ENCODE results near the gene TWF1.
"Not testable (repeated sequence)": the region's sequence is repeated elsewhere in the genome, so short reads cannot be mapped to it uniquely, and the experiment has no call there.

TWF1 gene

GRCh38 chr12:43806737-43807072 is 588 bp upstream of the TWF1 start:
- no peak for DNase-seq (ENCODE audit: insufficient read length, low spot score)
- FAIRE-seq: no peak

GRCh38 chr12:43805149-43805859 is 813 bp downstream of the TWF1 start:
- DNase-seq (ENCODE audit: insufficient read length, low spot score) (no peak), FAIRE-seq (no peak)

GRCh38 chr12:43797561-43798217 is 8.4 kb downstream of the TWF1 start:
- no peak for DNase-seq (ENCODE audit: insufficient read length, low spot score)
- no peak for FAIRE-seq

- FAIRE-seq (no peak), DNase-seq (ENCODE audit: insufficient read length, low spot score) (no peak)
These were observed 10.3 kb downstream of the TWF1 start for GRCh38 chr12:43795716-43796280.

- DNase-seq (ENCODE audit: insufficient read length, low spot score) (no peak), FAIRE-seq (no peak)
These were observed 16.2 kb downstream of the TWF1 start for GRCh38 chr12:43789941-43790340.

GRCh38 chr12:43786899-43787693 is 19.0 kb downstream of the TWF1 start:
- no peak for FAIRE-seq

GRCh38 chr12:43776498-43776897 is 29.6 kb downstream of the TWF1 start:
- FAIRE-seq (no peak), DNase-seq (ENCODE audit: insufficient read length, low spot score) (no peak)

More at GRCh38 chr12:43786899-43787693, 19.0 kb downstream of the TWF1 start:
- no peak for DNase-seq (ENCODE audit: insufficient read length, low spot score)

- FAIRE-seq (no peak), DNase-seq (ENCODE audit: insufficient read length, low spot score) (no peak)
These were observed 39.8 kb downstream of the TWF1 start for GRCh38 chr12:43766291-43766690.

- DNase-seq (ENCODE audit: insufficient read length, low spot score): no peak
- no peak for FAIRE-seq
These were observed 41.6 kb downstream of the TWF1 start for GRCh38 chr12:43764528-43764927.

GRCh38 chr12:43763769-43764168 is 42.3 kb downstream of the TWF1 start:
- FAIRE-seq (no peak), DNase-seq (ENCODE audit: insufficient read length, low spot score) (no peak)

- peak; percentile 35 for FAIRE-seq
These were observed 43.5 kb downstream of the TWF1 start for GRCh38 chr12:43762596-43762995.

GRCh38 chr12:43761500-43761899 is 44.6 kb downstream of the TWF1 start:
- DNase-seq (ENCODE audit: insufficient read length, low spot score): no peak
- FAIRE-seq: no peak

More at GRCh38 chr12:43762596-43762995, 43.5 kb downstream of the TWF1 start:
- DNase-seq (ENCODE audit: insufficient read length, low spot score): no peak

GRCh38 chr12:43760396-43760795 is 45.7 kb downstream of the TWF1 start:
- DNase-seq (ENCODE audit: insufficient read length, low spot score) (no peak), FAIRE-seq (peak; percentile 48)

GRCh38 chr12:43758728-43759563 is 47.2 kb downstream of the TWF1 start, which contains the start of the genes IRAK4 and PUS7L:
TSS of gene IRAK4 (plus strand) at chr12:43758951. CDS start at chr12:43768112, 9,161 bp downstream.
TSS of gene PUS7L (minus strand) at chr12:43758790. CDS start at chr12:43755245, 3,545 bp downstream.
- FAIRE-seq (peak; percentile 96), DNase-seq (ENCODE audit: insufficient read length, low spot score) (peak; percentile 69)

- DNase-seq (ENCODE audit: insufficient read length, low spot score) (no peak), FAIRE-seq (no peak)
These were observed 47.8 kb downstream of the TWF1 start for GRCh38 chr12:43758247-43758727.

- no peak for DNase-seq (ENCODE audit: insufficient read length, low spot score)
- FAIRE-seq: no peak
These were observed 52.1 kb downstream of the TWF1 start for GRCh38 chr12:43754015-43754414.

- DNase-seq (ENCODE audit: insufficient read length, low spot score); FAIRE-seq: not testable (repeated sequence)
These were observed 54.8 kb downstream of the TWF1 start for GRCh38 chr12:43751360-43751759.

- FAIRE-seq: no peak
These were observed 55.3 kb downstream of the TWF1 start for GRCh38 chr12:43750814-43751213.

GRCh38 chr12:43749016-43749415 is 57.1 kb downstream of the TWF1 start:
- FAIRE-seq: no peak
- DNase-seq (ENCODE audit: insufficient read length, low spot score): no peak

More at GRCh38 chr12:43750814-43751213, 55.3 kb downstream of the TWF1 start:
- no peak for DNase-seq (ENCODE audit: insufficient read length, low spot score)

GRCh38 chr12:43744826-43745225 is 61.3 kb downstream of the TWF1 start:
- FAIRE-seq: no peak
- DNase-seq (ENCODE audit: insufficient read length, low spot score): no peak
